ENCODE results near the gene NRBF2.

GRCh38 chr10:63157845-63158624 lies 24.9 kb downstream of the NRBF2 start:
- TF ChIP-seq CTCF (IDR thresholded peaks at IDR 0.05; ENCODE audit: low read length) = peak; percentile 86
- no peak for TF ChIP-seq EZH2 (optimal IDR thresholded peaks at IDR 0.05; ENCODE audit: low read depth, low read length)

All from MM.1S (cell line).